ENCODE data around the gene ARRB1. TPM values are rescaled to one million over a fixed set of nuclear protein-coding genes. Genes with fewer than 3 reads are reported as not detected.

Gene ARRB1
- total RNA-seq, 1 experiment from 2014 or later = 90.1 TPM

GRCh38 chr11:75375626-75376025 lies 24.2 kb upstream of the ARRB1 start (continued):
- no peak for TF ChIP-seq ZNF532 (CRISPR knock-in tag; IDR thresholded peaks at IDR 0.05; ENCODE audit: borderline replicate concordance)

DNA sequence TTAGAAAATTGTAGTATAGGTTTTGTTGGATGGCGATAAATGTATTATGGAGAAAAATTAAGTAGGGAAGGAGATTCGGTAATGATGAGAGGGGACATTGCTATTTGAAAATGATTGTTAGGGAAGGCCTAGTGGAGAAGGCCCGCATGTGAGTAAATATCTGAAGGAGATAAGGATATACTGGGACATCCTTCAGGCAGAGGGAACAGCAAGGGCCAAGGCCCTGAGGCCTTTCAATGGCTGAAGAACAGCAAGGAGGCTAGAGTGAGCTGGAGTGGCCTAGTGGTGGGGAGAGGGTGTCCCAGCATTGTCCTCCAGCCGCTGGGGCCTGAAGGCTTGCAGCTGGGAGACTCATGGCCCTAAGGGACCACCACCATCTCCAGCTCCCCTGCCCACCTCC lies 23.2 kb upstream of the ARRB1 start:
- Mint-ChIP-seq H3K4me3 (no peak overlapping the region), H3K9me3 (no peaks in the 10 kb centered on the region), H3K4me1 (peaks cover 11% of the 10 kb centered on the region; the same call in 1 of the 2 replicates), H3K27ac (no peak overlapping the region), H3K36me3 (no peaks in the 10 kb centered on the region), H3K27me3 (ENCODE audit: low read depth) (no peaks in the 10 kb centered on the region)
- DNase-seq (ENCODE audit: low spot score) = no peak
- ATAC-seq = no peak
- CTCF ChIA-PET = interaction anchor here (0.6 to 5.4 kb wide), 5 partner anchors 14 to 107 kb away, joined by 3 to 24 read pairs (median 8); no protein-coding TSS in a partner anchor
- TF ChIP-seq CTCF (IDR thresholded peaks at IDR 0.05) = no peak
- no peak for TF ChIP-seq TCF7 (CRISPR knock-in tag; IDR thresholded peaks at IDR 0.05; ENCODE audit: low read depth)
- TF ChIP-seq, protein P1, sequence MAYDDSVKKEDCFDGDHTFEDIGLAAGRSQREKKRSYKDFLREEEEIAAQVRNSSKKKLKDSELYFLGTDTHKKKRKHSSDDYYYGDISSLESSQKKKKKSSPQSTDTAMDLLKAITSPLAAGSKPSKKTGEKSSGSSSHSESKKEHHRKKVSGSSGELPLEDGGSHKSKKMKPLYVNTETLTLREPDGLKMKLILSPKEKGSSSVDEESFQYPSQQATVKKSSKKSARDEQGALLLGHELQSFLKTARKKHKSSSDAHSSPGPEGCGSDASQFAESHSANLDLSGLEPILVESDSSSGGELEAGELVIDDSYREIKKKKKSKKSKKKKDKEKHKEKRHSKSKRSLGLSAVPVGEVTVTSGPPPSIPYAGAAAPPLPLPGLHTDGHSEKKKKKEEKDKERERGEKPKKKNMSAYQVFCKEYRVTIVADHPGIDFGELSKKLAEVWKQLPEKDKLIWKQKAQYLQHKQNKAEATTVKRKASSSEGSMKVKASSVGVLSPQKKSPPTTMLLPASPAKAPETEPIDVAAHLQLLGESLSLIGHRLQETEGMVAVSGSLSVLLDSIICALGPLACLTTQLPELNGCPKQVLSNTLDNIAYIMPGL (CRISPR knock-in tag; IDR thresholded peaks at IDR 0.05) = no peak
- no peak for TF ChIP-seq GTF2I (CRISPR knock-in tag; conservative IDR thresholded peaks at IDR 0.05)
- TF ChIP-seq TP53 (CRISPR knock-in tag; IDR thresholded peaks at IDR 0.05) = no peak
- TF ChIP-seq NR3C1 (CRISPR knock-in tag; conservative IDR thresholded peaks at IDR 0.05; ENCODE audit: low read depth) = no peak
- TF ChIP-seq AFF4 (CRISPR knock-in tag; IDR thresholded peaks at IDR 0.05; ENCODE audit: borderline replicate concordance) = no peak
- TF ChIP-seq TEAD1 (CRISPR knock-in tag; IDR thresholded peaks at IDR 0.05) = no peak
- no peak for TF ChIP-seq ATF6 (CRISPR knock-in tag; IDR thresholded peaks at IDR 0.05)
- no peak for TF ChIP-seq MYBL2 (CRISPR knock-in tag; IDR thresholded peaks at IDR 0.05)
- no peak for TF ChIP-seq RELA (CRISPR knock-in tag; IDR thresholded peaks at IDR 0.05; ENCODE audit: borderline replicate concordance)
- no peak for TF ChIP-seq AR (CRISPR knock-in tag; IDR thresholded peaks at IDR 0.05)
- TF ChIP-seq CBFB (CRISPR knock-in tag; IDR thresholded peaks at IDR 0.05; ENCODE audit: low read depth) = no peak
- TF ChIP-seq KAT7 (CRISPR knock-in tag; IDR thresholded peaks at IDR 0.05; ENCODE audit: borderline replicate concordance) = no peak
- POLR2A ChIA-PET = no interaction called here
